Measurements from ENCODE around the gene ARPC5L. TPM values are rescaled to one million over a fixed set of nuclear protein-coding genes. Genes with fewer than 3 reads are reported as not detected.
"Not testable (repeated sequence)": the region's sequence is repeated elsewhere in the genome, so short reads cannot be mapped to it uniquely, and the experiment has no call there.

ARPC5L gene
- total RNA-seq, result 10.6 TPM

DNA sequence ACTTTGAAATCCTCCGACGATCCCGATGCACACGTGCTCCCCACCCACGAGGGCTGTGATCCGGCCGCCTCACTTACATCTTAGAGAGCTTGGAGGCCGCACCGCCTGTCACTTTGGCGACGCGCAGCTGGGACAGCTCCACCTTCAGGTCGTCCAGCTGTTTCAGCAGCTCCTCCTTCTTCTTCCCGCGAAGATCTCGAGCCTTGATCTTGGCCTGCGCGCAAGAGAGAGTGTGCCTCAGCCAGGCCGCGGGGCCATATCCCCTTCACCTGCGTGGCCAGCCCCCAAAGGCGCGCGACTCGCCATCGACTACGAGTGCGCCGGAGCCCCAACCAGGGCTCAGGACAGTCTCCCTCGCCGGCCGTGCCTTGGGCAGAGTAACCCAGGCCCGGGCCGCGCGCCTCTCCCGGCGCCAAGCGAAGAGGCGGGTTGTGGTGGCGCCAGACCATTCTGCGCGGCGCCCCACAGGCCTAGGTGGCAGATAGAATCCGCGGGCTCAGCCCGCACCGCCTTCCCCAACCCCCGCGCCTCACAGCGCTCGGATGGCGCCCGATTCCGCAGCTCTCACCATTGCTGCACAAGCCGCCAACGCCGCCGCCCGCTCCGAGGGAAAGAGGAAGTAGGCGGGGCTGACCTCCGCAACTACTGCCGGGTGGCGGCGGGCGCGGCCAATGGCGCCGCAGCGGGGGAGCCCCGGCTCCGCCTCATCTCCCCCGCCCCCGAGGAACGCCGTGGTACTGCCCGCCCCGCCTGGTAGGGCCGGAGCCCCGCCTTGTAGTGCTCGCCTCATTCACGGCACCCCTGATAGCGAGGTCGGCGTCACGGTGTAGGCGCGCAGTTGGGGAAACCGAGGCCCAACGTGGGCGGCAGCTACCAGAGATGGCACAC lies at the start of gene ARPC5L, which contains the start of gene RPL35:
ARPC5L (plus strand) TSS at position 789 of the 888 bp plus-strand sequence. CDS start 7,161 bp downstream, outside the sequence.
RPL35 (minus strand) TSS at position 616 of the 888 bp plus-strand sequence; CDS start at position 571, 45 bp downstream.
- DNase-seq (ENCODE audit: low spot score in 2 of 2) (peak; percentile 99), FAIRE-seq (no peak)

GRCh38 chr9:124812441-124812876 lies 49.5 kb upstream of the ARPC5L start:
- FAIRE-seq, result no peak
- DNase-seq (ENCODE audit: low spot score in 2 of 2), result no peak

DNA sequence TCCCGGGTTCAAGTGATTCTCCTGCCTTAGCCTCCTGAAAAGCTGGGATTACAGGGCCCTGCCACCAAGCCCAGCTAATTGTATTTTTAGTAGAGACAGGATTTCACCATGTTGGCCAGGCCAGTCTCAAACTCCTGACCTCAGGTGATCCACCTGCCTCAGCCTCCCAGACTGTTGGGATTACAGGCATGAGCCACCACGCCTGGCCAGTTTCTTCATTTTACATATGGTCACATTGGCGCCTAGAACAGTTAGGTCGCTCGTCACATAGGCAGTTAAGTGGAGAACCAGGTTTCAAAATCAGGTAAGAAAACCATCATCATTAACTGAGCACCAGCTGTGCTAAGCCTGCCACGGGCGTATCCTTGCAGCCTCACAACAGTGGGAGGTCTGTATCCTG lies 48.9 kb upstream of the ARPC5L start:
- DNase-seq (ENCODE audit: low spot score in 2 of 2) (no peak), FAIRE-seq (no peak)

- no peak for FAIRE-seq
- DNase-seq (ENCODE audit: low spot score in 2 of 2), result no peak
These were observed 48.3 kb upstream of the ARPC5L start for GRCh38 chr9:124813501-124814163.

DNA sequence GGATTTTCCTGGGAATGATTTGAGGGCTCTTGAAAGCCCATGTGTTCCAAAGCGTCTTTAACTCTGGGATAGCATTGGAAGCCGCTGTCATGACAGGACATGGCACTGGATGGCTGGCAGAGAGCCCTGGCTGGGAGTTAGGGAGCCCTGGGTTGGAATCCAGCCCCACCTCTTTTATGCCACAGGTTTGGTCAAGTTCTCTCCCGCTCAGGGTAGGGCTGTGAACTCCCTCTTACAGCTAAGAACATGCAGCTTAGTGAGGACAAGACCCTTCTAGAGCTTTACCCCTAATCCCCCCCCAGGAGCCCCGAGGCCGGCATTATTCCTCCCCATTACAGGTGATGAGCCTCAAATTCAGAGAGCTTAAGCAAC lies 47.8 kb upstream of the ARPC5L start:
- no peak for DNase-seq (ENCODE audit: low spot score in 2 of 2)
- no peak for FAIRE-seq

DNA sequence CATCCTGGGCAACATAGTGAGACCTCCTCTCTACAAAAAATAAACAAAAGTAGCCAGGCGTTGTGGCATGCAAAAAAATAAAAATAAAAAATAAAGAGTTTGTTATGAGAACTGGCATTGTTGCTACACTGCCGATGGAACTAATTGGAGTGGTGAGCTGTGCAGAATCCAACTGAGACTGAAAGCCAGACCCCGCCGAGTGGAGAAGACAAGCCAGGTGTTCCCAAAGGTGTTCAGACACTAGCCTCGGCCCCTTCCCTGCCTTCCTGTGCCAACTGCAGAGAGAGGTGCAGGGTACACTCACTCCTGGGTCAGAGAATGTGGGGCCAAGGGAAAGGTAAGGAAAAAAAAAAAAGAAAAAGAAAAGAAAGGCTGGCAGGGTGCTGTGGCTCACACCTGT lies 46.3 kb upstream of the ARPC5L start:
- no peak for DNase-seq (ENCODE audit: low spot score in 2 of 2)
- no peak for FAIRE-seq

- no peak for FAIRE-seq
These were observed 43.3 kb upstream of the ARPC5L start for GRCh38 chr9:124818431-124819281.

DNA sequence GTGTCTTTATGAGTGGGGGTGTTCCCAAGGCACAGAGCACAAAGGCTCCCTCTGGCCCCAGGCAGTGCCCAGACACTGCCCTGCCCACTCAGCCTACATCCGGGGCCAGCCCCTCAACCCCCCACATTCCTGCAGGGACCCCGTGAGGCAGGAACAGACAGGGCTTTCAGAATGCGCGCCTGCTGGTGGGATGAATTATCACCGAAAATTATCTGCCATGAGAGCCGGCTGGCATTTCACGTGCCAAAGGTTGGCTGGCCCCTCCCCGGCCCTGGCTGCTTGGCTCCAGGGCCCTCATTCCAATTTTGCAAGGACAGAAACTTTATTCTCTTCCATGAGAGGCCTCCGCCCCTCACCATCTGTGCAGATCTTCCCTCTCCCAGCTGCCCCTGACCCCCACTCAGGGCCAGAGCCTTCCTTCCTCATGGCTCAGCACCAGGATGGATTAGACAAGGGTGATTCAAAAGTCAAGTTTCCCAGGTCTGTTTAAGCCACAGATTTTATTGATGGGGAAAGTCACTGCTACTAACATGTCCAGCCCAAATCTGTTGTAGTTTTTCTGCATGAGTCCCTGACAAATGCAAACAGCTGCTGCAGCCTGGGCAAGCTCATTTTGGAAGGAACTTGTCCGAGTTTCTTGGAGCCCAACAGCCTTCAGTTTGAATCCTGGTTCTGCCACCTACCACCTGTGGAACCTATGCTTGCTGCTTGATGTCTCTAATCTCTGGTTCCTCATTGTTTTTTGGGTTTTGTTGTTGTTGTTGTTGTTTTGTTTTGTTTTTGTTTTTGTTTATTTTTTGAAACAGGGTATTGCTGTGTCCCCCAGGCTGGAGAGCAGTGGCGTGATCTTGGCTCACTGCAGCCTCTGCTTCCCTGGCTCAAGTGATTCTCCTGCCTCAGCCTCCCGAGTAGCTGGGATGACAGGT lies 41.0 kb upstream of the ARPC5L start:
- DNase-seq (ENCODE audit: low spot score in 2 of 2), result no peak
- no peak for FAIRE-seq

More at GRCh38 chr9:124818431-124819281, 43.3 kb upstream of the ARPC5L start:
- DNase-seq (ENCODE audit: low spot score in 2 of 2), result no peak

DNA sequence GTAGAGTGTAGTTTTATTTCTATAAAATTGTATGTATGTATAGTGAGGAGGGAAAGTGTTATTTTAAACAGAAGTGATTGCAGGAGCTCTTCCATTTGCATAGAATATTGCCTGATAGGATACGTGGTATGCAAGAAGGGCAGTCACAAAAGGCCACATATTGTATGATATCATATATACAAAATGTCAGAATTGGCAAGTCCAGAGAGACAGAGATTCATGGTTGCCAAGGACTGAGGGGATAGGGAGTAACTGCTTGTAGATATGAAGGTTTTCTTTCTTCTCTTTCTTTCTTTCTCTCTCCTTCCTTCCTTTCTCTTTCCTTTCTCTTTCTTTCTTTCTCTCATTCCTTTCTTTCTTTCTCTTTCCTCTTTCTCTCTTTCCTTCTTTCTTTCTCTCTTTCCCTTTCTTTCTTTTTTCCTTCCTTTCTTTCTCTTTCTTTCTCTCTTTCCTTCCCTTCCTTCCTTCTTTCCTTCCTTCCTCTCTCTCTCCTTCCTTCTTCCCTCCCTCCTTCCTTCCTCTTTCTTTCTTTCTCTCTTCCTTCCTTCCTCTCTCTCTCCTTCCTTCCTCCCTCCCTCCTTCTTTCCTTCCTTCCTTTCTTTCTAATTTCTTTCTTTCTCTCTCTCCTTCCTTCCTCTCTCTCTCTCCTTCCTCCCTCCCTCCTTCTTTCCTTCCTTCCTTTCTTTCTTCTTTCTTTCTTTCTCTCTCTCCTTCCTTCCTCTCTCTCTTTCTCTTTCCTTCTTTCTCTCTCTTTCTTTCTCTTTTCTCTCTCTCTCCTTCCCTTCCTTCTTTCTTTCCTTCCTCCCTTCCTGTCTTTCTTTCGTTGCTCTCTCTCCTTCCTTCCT lies 33.2 kb upstream of the ARPC5L start:
- DNase-seq (ENCODE audit: low spot score in 2 of 2), result no peak
- FAIRE-seq, result no peak

- DNase-seq (ENCODE audit: low spot score in 2 of 2), result no peak
- no peak for FAIRE-seq
These were observed 32.6 kb upstream of the ARPC5L start for GRCh38 chr9:124829334-124829669.

- no peak for FAIRE-seq
- DNase-seq (ENCODE audit: low spot score in 2 of 2), result no peak
These were observed 31.3 kb upstream of the ARPC5L start for GRCh38 chr9:124830593-124830992.

GRCh38 chr9:124831642-124832364 lies 30.1 kb upstream of the ARPC5L start:
- FAIRE-seq, result no peak
- DNase-seq (ENCODE audit: low spot score in 2 of 2), result no peak

DNA sequence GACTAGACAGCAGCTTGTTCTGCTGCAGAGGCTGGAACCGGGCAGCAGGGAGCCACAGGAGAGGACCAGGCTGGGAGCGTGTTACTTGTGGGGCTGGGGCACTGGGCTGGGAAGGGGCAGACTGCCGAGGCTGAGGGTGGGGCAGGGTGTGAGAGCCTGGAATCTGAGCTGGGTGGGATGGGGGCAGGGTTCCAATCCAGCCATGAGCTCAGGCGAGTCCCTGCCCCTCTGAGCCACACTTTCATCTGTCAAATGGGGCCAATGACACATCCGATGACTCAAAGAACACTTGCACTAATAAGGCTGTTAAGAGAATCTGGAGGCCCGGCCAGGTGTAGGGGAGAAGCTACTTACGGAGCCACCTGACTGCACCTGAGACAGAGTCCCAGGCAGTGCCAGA lies 27.3 kb upstream of the ARPC5L start:
- FAIRE-seq (no peak), DNase-seq (ENCODE audit: low spot score in 2 of 2) (no peak)

DNA sequence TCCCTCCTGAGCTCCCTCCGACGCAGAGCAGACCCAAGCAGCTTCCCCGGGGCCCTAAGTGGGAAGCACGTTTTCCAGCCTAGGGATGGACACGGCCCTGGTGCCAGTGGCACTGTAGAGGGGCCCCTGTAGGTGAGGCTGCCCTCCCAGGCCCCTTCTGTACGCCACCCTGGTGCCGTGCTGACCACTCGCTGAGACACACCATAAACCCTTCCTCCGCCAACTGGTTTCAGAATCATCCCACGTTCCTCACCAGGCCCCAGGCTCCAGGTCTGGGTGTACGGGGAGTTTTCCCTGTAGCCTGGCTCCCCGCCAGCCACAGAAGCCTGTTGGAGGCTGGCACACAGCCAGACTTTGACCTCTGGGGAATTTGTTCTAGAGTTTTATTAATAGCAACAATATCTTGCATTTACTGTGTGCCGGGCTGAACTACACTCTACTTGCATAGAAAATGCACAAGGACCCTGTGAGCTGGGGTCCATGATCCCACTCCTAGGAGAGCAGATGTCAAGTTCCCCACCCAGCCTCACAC lies 26.8 kb upstream of the ARPC5L start:
- DNase-seq (ENCODE audit: low spot score in 2 of 2), result no peak
- FAIRE-seq, result no peak

- DNase-seq (ENCODE audit: low spot score in 2 of 2); FAIRE-seq: not testable (repeated sequence)
These were observed 23.8 kb upstream of the ARPC5L start for GRCh38 chr9:124838132-124838531.

GRCh38 chr9:124838567-124839275 lies 23.2 kb upstream of the ARPC5L start:
- not testable (repeated sequence) for DNase-seq (ENCODE audit: low spot score in 2 of 2); FAIRE-seq

- DNase-seq (ENCODE audit: low spot score in 2 of 2) (no peak), FAIRE-seq (no peak)
These were observed 22.2 kb upstream of the ARPC5L start for GRCh38 chr9:124839612-124840299.
